SK-N-SH (cell line): ENCODE measurements around the gene MOK. TPM values are rescaled to one million over a fixed set of nuclear protein-coding genes. Genes with fewer than 3 reads are reported as not detected.

Source experiments
- CTCF ChIA-PET: fragments of 300-600, 350-600 bp; formaldehyde crosslinking; extraction: SDS; loops from one replicate; lab custom pipeline; 2021; lab: Yijun Ruan, JAX
- POLR2A ChIA-PET: fragments of 350-600 bp; sonication (Branson Sonifier 250); formaldehyde crosslinking; extraction: SDS; loops from one replicate; lab custom pipeline; 2020; ENCODE audit warnings: antibody characterized with exemption, inconsistent platforms; lab: Yijun Ruan, JAX
- DNase-seq: peaks from one replicate; pipeline ENCODE4 v3.0.0; 2012
- H2AFZ ChIP-seq: fragments of 200-600 bp; sonication (generic); 2 replicates; pipeline ENCODE4 v1.8.1; 2016; ENCODE audit warnings: antibody characterized with exemption, mild to moderate bottlenecking, low read depth
- H3F3A ChIP-seq: fragments of 200-600 bp; sonication (generic); replicated peaks from 2 replicates; pipeline ENCODE3; 2016; ENCODE audit warnings: antibody characterized with exemption, mild to moderate bottlenecking; ENCODE audit not compliant: insufficient read depth
- H3K27ac ChIP-seq, 2 experiments: fragments of 200-500 bp in 1 of 2; fragments of 200-600 bp in 1 of 2; sonication (Bioruptor generic) in 1 of 2; sonication (generic), shearing (Covaris generic) in 1 of 2; 2 replicates each; pipeline versions ENCODE4 v1.5.1 to v1.6.1; 2014 to 2016; ENCODE audit warnings: low read depth in 2 of 2, inconsistent platforms in 1 of 2, low read length in 1 of 2, mild to moderate bottlenecking in 1 of 2, mixed read lengths in 1 of 2
- H3K27me3 ChIP-seq: fragments of 200-600 bp; sonication (generic), shearing (Covaris generic); 2 replicates; pipeline ENCODE4 v1.6.1; 2016; ENCODE audit warnings: mixed run types; ENCODE audit not compliant: insufficient read depth
- H3K36me3 ChIP-seq, 2 experiments: fragments of 200-500 bp in 1 of 2; fragments of 200-600 bp in 1 of 2; sonication (Bioruptor generic) in 1 of 2; sonication (generic) in 1 of 2; replicated peaks in 1 of 2; 2 replicates each; pipeline versions ENCODE3 to v1.5.1; 2014 to 2016; ENCODE audit warnings: low read length in 1 of 2, mild to moderate bottlenecking in 1 of 2; ENCODE audit not compliant: insufficient read depth in 2 of 2, control insufficient read depth in 1 of 2
- H3K4me1 ChIP-seq, 2 experiments: fragments of 200-500 bp in 1 of 2; fragments of 200-600 bp in 1 of 2; sonication (Bioruptor generic) in 1 of 2; sonication (generic), shearing (Covaris generic) in 1 of 2; 2 replicates each; pipeline versions ENCODE4 v1.5.1 to v1.6.1; 2014 to 2016; ENCODE audit warnings: low read depth in 1 of 2, low read length in 1 of 2, mixed run types in 1 of 2; ENCODE audit not compliant: insufficient read depth in 2 of 2, control insufficient read depth in 1 of 2
- H3K4me2 ChIP-seq: fragments of 200-600 bp; sonication (generic), shearing (Covaris generic); 2 replicates; pipeline ENCODE4 v1.6.1; 2017; ENCODE audit warnings: mixed run types
- H3K4me3 ChIP-seq, 2 experiments: fragments of 200-500 bp in 1 of 2; fragments of 200-600 bp in 1 of 2; sonication (Bioruptor generic) in 1 of 2; sonication (generic), shearing (Covaris generic) in 1 of 2; 2 replicates each; pipeline versions ENCODE4 v1.5.1 to v1.8.1; 2014 to 2016; ENCODE audit warnings: low read depth in 2 of 2, inconsistent platforms in 1 of 2, low read length in 1 of 2, mild to moderate bottlenecking in 1 of 2, mixed read lengths in 1 of 2, moderate library complexity in 1 of 2
- H3K79me2 ChIP-seq: fragments of 200-600 bp; sonication (generic); 2 replicates; pipeline ENCODE4 v1.8.1; 2017; ENCODE audit warnings: mild to moderate bottlenecking; ENCODE audit not compliant: insufficient read depth
- H3K9ac ChIP-seq: fragments of 200-600 bp; sonication (generic); 2 replicates; pipeline ENCODE4 v1.6.1; 2017; ENCODE audit warnings: mixed run types
- H3K9me2 ChIP-seq: fragments of 200-600 bp; sonication (generic); 2 replicates; pipeline ENCODE4 v1.6.1; 2017; ENCODE audit warnings: mixed run types
- H3K9me3 ChIP-seq: fragments of 200-600 bp; sonication (generic); 2 replicates; pipeline ENCODE4 v1.6.1; 2017; ENCODE audit warnings: mixed run types, mild to moderate bottlenecking, moderate library complexity
- H4K20me1 ChIP-seq: fragments of 200-600 bp; sonication (generic); 2 replicates; pipeline ENCODE4 v1.6.1; 2017; ENCODE audit warnings: mild to moderate bottlenecking, mixed run types; ENCODE audit not compliant: insufficient read depth
- EP300 ChIP-seq, 2 experiments: IDR thresholded peaks; 2 replicates each; pipeline versions ENCODE4 v1.4.0 to v1.6.1; 2012; ENCODE audit warnings: borderline replicate concordance in 1 of 2, low read depth in 1 of 2, low read length in 1 of 2
- FOSL2 ChIP-seq: IDR thresholded peaks from 2 replicates; pipeline ENCODE4 v1.4.0; 2012; ENCODE audit warnings: low read depth, mild to moderate bottlenecking, moderate library complexity, borderline replicate concordance
- FOXM1 ChIP-seq: IDR thresholded peaks from 2 replicates; pipeline ENCODE4 v1.4.0; 2012; ENCODE audit warnings: low read depth, mild to moderate bottlenecking
- GATA2 ChIP-seq: sonication (generic); formaldehyde crosslinking; IDR thresholded peaks from 2 replicates; pipeline ENCODE4 v1.5.0; 2020; ENCODE audit warnings: mild to moderate bottlenecking, missing genetic modification reagents
- JUND ChIP-seq: IDR thresholded peaks from 2 replicates; pipeline ENCODE4 v1.4.0; 2012
- MEF2A ChIP-seq: IDR thresholded peaks from 2 replicates; pipeline ENCODE4 v1.4.0; 2012; ENCODE audit warnings: low read depth, borderline replicate concordance
- MXI1 ChIP-seq: IDR thresholded peaks from 2 replicates; pipeline ENCODE4 v1.6.1; 2012; ENCODE audit warnings: mild to moderate bottlenecking, low read depth, low read length, improper control_type of control experiment
- NFIC ChIP-seq: IDR thresholded peaks from 2 replicates; pipeline ENCODE4 v1.4.0; 2012; ENCODE audit warnings: borderline replicate concordance
- RAD21 ChIP-seq: IDR thresholded peaks from 2 replicates; pipeline ENCODE4 v1.6.1; 2012; ENCODE audit warnings: mild to moderate bottlenecking, low read length
- RCOR1 ChIP-seq: fragments of 150-350 bp; IDR thresholded peaks from 2 replicates; pipeline ENCODE4 v1.6.1; 2017; ENCODE audit warnings: antibody characterized with exemption, low read length
- RFX5 ChIP-seq: IDR thresholded peaks from 2 replicates; pipeline ENCODE4 v1.6.1; 2012; ENCODE audit warnings: mild to moderate bottlenecking, improper control_type of control experiment, low read length
- RXRA ChIP-seq: IDR thresholded peaks from 2 replicates; pipeline ENCODE4 v1.4.0; 2012; ENCODE audit warnings: low read depth, mild to moderate bottlenecking, borderline replicate concordance
- TCF12 ChIP-seq: IDR thresholded peaks from 2 replicates; pipeline ENCODE4 v1.4.0; 2012
- YY1 ChIP-seq: IDR thresholded peaks from 2 replicates; pipeline ENCODE4 v1.4.0; 2012; ENCODE audit warnings: low read depth, mild to moderate bottlenecking
- WGBS: methylation state at CpG from one replicate; pipeline ENCODE4 v1.1.6; 2017; ENCODE audit warnings: low lambda C conversion rate; 5-methylcytosine and 5-hydroxymethylcytosine counted together
- polyA plus RNA-seq, 3 experiments: library from polyadenylated mRNA; depleted of rRNA; stranded (reverse); fragments of >200 nt; gene quantifications; 2 replicates each; pipeline ENCODE4 v1.2.3, GENCODE V29; 2012
- TF ChIP-seq, protein P1 (sequence below): IDR thresholded peaks from 2 replicates; pipeline ENCODE4 v1.4.0; 2012; ENCODE audit warnings: low read depth, borderline replicate concordance
- TF ChIP-seq, protein P2 (sequence below): fragments of 150-350 bp; IDR thresholded peaks from 2 replicates; pipeline ENCODE4 v1.6.1; 2017; ENCODE audit warnings: antibody characterized with exemption, low read length, low read depth, borderline replicate concordance

MOK gene
- polyA plus RNA-seq, 1 of the 3 experiments (the other 2 are of a cell fraction), result 13.3 TPM

DNA sequence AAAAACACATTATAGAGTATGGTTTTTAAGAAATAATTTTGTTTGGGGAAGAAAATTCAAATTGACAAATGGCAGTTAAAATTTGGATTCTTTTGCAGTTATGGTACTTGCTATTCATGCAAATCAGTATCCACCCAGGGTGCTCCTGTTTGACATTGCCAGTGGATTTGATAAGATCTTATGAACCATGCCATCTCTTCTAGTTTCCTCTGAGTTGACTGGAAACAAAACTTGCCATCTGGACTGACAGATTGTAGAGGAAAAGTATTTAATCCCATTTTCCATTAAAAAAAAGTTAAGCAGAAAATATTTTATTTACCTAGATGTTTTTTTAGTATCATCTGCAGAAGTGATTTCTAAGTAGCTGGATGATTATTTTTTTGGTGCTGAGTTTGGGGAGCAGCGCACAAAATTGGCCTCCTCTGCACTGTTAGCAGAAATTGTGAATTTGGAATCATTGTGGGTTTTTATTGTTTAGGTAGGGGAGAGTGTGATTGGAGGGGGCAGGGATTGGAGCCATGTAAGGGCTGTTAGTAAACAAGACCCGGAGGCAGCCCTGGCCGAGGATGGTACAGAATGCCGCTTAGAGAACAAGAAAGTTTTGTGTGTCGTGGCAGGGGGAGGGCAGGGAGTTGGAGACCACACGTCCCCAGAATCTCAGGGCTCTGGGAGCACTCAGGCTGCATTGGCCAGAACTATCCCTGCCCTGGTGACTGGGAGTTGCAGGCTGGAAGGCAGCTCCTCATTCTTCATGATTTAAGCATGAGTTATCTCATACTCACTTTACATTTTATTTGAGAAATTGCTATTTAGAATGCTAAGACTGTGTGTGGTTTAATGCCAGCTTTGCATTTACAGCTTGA, 108.7 kb downstream of the MOK start:
- H3K4me1 ChIP-seq, result peaks cover 0 to 52% of the 10 kb centered on the region in 2 experiments; a peak in 2 of 4 replicates
- no peak overlapping the region for H3K9ac ChIP-seq
- no peaks in the 10 kb centered on the region for H3K9me2 ChIP-seq
- H3K79me2 ChIP-seq, result peaks cover 34% of the 10 kb centered on the region
- no peak for DNase-seq
- H3F3A ChIP-seq, result no peaks in the 10 kb centered on the region
- no peaks in the 10 kb centered on the region for H3K9me3 ChIP-seq
- H2AFZ ChIP-seq, result no peak overlapping the region
- ChIA-PET CTCF (interaction anchor here (0.6 to 1.9 kb wide), 5 partner anchors 10 to 118 kb away, joined by 3 to 9 read pairs (median 3); no protein-coding TSS in a partner anchor), POLR2A (interaction anchor here (0.6 kb wide), 1 partner anchor 28 kb away, joined by 3 read pairs; no protein-coding TSS in a partner anchor)
- H3K4me3 ChIP-seq, result no peak overlapping the region
- WGBS, result 88% methylated on average over 6 of the region's 6 CpGs
- H3K4me2 ChIP-seq, result no peak overlapping the region
- H4K20me1 ChIP-seq, result peaks cover 15% of the 10 kb centered on the region
- peak overlapping the region in 1 of 2 experiments; percentile 84; a peak in 2 of 4 replicates for H3K27ac ChIP-seq
- H3K36me3 ChIP-seq, result peaks cover 9 to 21% of the 10 kb centered on the region in 2 experiments
- TF ChIP-seq TCF12 (no peak), GATA2 (CRISPR knock-in tag) (peak; percentile 50), MEF2A (no peak), RXRA (no peak), MXI1 (peak; percentile 52; the same call in 1 of the 2 replicates), RCOR1 (peak; percentile 43; the same call in 1 of the 2 replicates)
- no peaks in the 10 kb centered on the region for H3K27me3 ChIP-seq

DNA sequence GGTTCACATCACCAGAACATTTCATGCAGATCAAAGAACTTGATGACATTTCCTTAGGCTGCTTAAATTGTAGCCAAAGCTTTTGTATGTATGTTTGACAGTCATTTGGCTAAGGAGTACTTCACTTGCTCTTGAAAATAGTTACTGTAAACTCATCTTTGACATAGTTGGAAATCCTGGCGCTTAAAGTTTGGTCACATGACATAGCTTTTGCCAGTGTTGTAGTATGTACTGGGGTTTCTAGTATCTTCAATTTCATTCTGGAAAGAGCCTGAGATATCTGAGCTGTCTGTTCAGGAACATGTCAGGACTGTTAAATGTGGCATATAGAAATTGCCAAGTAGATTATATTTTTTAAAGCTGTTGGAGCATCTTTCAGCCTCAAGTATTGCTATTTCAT, 109.5 kb downstream of the MOK start:
- H3K4me3 ChIP-seq, result no peak overlapping the region
- DNase-seq, result no peak
- no peak overlapping the region for H3K4me2 ChIP-seq
- no peak overlapping the region for H2AFZ ChIP-seq
- no peaks in the 10 kb centered on the region for H3K9me3 ChIP-seq
- H3K9me2 ChIP-seq, result no peaks in the 10 kb centered on the region
- CTCF ChIA-PET, result interaction anchor here (1.9 kb wide), 1 partner anchor 9 kb away, joined by 5 read pairs; no protein-coding TSS in a partner anchor
- no peak overlapping the region for H3K9ac ChIP-seq
- no peaks in the 10 kb centered on the region for H3K27me3 ChIP-seq
- 94% methylated on average over 1 of the region's 1 CpG for WGBS
- no peaks in the 10 kb centered on the region for H3F3A ChIP-seq
- POLR2A ChIA-PET, result no interaction called here
- peaks cover 38% of the 10 kb centered on the region for H3K79me2 ChIP-seq
- H3K4me1 ChIP-seq, result peaks cover 5 to 53% of the 10 kb centered on the region in 2 experiments; a peak in 3 of 4 replicates
- TF ChIP-seq, protein P1, sequence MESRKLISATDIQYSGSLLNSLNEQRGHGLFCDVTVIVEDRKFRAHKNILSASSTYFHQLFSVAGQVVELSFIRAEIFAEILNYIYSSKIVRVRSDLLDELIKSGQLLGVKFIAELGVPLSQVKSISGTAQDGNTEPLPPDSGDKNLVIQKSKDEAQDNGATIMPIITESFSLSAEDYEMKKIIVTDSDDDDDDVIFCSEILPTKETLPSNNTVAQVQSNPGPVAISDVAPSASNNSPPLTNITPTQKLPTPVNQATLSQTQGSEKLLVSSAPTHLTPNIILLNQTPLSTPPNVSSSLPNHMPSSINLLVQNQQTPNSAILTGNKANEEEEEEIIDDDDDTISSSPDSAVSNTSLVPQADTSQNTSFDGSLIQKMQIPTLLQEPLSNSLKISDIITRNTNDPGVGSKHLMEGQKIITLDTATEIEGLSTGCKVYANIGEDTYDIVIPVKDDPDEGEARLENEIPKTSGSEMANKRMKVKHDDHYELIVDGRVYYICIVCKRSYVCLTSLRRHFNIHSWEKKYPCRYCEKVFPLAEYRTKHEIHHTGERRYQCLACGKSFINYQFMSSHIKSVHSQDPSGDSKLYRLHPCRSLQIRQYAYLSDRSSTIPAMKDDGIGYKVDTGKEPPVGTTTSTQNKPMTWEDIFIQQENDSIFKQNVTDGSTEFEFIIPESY, result no peak
- TF ChIP-seq YY1 (no peak), FOSL2 (no peak), RAD21 (no peak), NFIC (no peak), JUND (no peak), RFX5 (no peak), EP300 (IDR thresholded peaks at IDR 0.05; ENCODE audit: borderline replicate concordance in 1 of 2, low read depth in 1 of 2, low read length in 1 of 2) (no peak), TCF12 (no peak), MEF2A (no peak), FOXM1 (no peak)
- TF ChIP-seq, protein P2, sequence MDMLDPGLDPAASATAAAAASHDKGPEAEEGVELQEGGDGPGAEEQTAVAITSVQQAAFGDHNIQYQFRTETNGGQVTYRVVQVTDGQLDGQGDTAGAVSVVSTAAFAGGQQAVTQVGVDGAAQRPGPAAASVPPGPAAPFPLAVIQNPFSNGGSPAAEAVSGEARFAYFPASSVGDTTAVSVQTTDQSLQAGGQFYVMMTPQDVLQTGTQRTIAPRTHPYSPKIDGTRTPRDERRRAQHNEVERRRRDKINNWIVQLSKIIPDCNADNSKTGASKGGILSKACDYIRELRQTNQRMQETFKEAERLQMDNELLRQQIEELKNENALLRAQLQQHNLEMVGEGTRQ, result no peak
- peaks cover 18% of the 10 kb centered on the region for H4K20me1 ChIP-seq
- peaks cover 9 to 17% of the 10 kb centered on the region in 2 experiments for H3K36me3 ChIP-seq
- peak overlapping the region in 1 of 2 experiments; percentile 84; a peak in 1 of 4 replicates for H3K27ac ChIP-seq
